ENCODE data around the gene CHMP4B. TPM values are rescaled to one million over a fixed set of nuclear protein-coding genes. Genes with fewer than 3 reads are reported as not detected.

The CHMP4B gene
- polyA plus RNA-seq, 1 experiment = 65.3 TPM

- no peaks in the 10 kb centered on the region for H3K36me3 ChIP-seq (ENCODE audit: control insufficient read depth, insufficient read depth, low read length)
- no peak overlapping the region for H3K4me3 ChIP-seq (ENCODE audit: low read depth, low read length)
- no peaks in the 10 kb centered on the region for H3K27me3 ChIP-seq (ENCODE audit: control insufficient read depth, insufficient read depth, low read length)
- ChIA-PET CTCF (interaction anchor here (0.9 kb wide), 1 partner anchor 46 kb away, joined by 3 read pairs; no protein-coding TSS in a partner anchor), POLR2A (interaction anchor here (0.6 to 1.2 kb wide), 2 partner anchors 13 to 44 kb away, joined by 3 to 4 read pairs; no protein-coding TSS in a partner anchor)
- DNase-seq (ENCODE audit: low read depth) = no peak
- TF ChIP-seq, protein P1, sequence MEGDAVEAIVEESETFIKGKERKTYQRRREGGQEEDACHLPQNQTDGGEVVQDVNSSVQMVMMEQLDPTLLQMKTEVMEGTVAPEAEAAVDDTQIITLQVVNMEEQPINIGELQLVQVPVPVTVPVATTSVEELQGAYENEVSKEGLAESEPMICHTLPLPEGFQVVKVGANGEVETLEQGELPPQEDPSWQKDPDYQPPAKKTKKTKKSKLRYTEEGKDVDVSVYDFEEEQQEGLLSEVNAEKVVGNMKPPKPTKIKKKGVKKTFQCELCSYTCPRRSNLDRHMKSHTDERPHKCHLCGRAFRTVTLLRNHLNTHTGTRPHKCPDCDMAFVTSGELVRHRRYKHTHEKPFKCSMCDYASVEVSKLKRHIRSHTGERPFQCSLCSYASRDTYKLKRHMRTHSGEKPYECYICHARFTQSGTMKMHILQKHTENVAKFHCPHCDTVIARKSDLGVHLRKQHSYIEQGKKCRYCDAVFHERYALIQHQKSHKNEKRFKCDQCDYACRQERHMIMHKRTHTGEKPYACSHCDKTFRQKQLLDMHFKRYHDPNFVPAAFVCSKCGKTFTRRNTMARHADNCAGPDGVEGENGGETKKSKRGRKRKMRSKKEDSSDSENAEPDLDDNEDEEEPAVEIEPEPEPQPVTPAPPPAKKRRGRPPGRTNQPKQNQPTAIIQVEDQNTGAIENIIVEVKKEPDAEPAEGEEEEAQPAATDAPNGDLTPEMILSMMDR (IDR thresholded peaks at IDR 0.05; ENCODE audit: insufficient read depth, low read depth, low read length) = no peak
These were observed 6.3 kb downstream of the CHMP4B start for GRCh38 chr20:33817411-33817810.

- TF ChIP-seq, protein P1 (IDR thresholded peaks at IDR 0.05; ENCODE audit: insufficient read depth, low read depth, low read length) = no peak
- Histone ChIP-seq H3K27me3 (ENCODE audit: control insufficient read depth, insufficient read depth, low read length) (no peaks in the 10 kb centered on the region), H3K36me3 (ENCODE audit: control insufficient read depth, insufficient read depth, low read length) (no peaks in the 10 kb centered on the region), H3K4me3 (ENCODE audit: low read depth, low read length) (no peak overlapping the region)
- CTCF ChIA-PET = interaction anchor here (1.0 kb wide), 1 partner anchor 27 kb away, joined by 3 read pairs; no protein-coding TSS in a partner anchor
- no peak for DNase-seq (ENCODE audit: low read depth)
- POLR2A ChIA-PET = no interaction called here
These were observed 8.3 kb downstream of the CHMP4B start for GRCh38 chr20:33819456-33819855.

DNA sequence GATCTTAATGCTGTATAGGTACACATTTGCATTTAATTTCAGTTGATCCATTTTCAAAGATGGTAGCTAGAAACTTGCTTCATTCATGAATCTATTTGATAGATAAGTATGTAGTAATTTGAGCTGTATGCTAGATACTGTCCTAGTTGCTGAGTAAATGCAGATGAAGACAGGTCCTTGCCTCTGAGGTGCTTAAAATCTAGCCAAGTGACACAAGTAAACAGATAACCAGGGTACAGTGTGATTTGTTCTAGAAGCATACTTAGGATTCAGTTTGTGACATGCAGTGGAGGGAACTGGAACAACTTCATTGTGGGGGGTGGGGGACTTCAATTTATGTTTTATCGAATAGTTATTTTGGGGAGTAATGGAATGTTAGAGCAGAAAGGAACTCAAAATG is 9.2 kb downstream of the CHMP4B start:
- TF ChIP-seq, protein P1 (IDR thresholded peaks at IDR 0.05; ENCODE audit: insufficient read depth, low read depth, low read length) = no peak
- no peaks in the 10 kb centered on the region for H3K36me3 ChIP-seq (ENCODE audit: control insufficient read depth, insufficient read depth, low read length)
- no peaks in the 10 kb centered on the region for H3K27me3 ChIP-seq (ENCODE audit: control insufficient read depth, insufficient read depth, low read length)
- POLR2A ChIA-PET = no interaction called here
- CTCF ChIA-PET = no interaction called here
- no peak overlapping the region for H3K4me3 ChIP-seq (ENCODE audit: low read depth, low read length)
- DNase-seq (ENCODE audit: low read depth) = no peak

GRCh38 chr20:33821270-33821836 is 10.2 kb downstream of the CHMP4B start:
- ChIA-PET POLR2A (interaction anchor here (0.5 kb wide), 1 partner anchor 167 kb away, joined by 11 read pairs; no protein-coding TSS in a partner anchor), CTCF (no interaction called here)
- Histone ChIP-seq H3K4me3 (ENCODE audit: low read depth, low read length) (no peak overlapping the region), H3K36me3 (ENCODE audit: control insufficient read depth, insufficient read depth, low read length) (no peaks in the 10 kb centered on the region), H3K27me3 (ENCODE audit: control insufficient read depth, insufficient read depth, low read length) (no peaks in the 10 kb centered on the region)
- TF ChIP-seq, protein P1 (IDR thresholded peaks at IDR 0.05; ENCODE audit: insufficient read depth, low read depth, low read length) = no peak
- DNase-seq (ENCODE audit: low read depth) = no peak

GRCh38 chr20:33822423-33822822 is 11.3 kb downstream of the CHMP4B start:
- ChIA-PET CTCF (interaction anchor here (0.8 kb wide), 1 partner anchor 235 kb away, joined by 3 read pairs; no protein-coding TSS in a partner anchor), POLR2A (interaction anchor here (0.6 kb wide), 2 partner anchors 10 to 11 kb away, joined by 4 to 12 read pairs; no protein-coding TSS in a partner anchor)
- Histone ChIP-seq H3K27me3 (ENCODE audit: control insufficient read depth, insufficient read depth, low read length) (no peaks in the 10 kb centered on the region), H3K4me3 (ENCODE audit: low read depth, low read length) (no peak overlapping the region), H3K36me3 (ENCODE audit: control insufficient read depth, insufficient read depth, low read length) (no peaks in the 10 kb centered on the region)
- TF ChIP-seq, protein P1 (IDR thresholded peaks at IDR 0.05; ENCODE audit: insufficient read depth, low read depth, low read length) = no peak
- no peak for DNase-seq (ENCODE audit: low read depth)

Measured in BJ (cell line).